ENCODE measurements around the gene ZKSCAN2. TPM values are rescaled to one million over a fixed set of nuclear protein-coding genes. Genes with fewer than 3 reads are reported as not detected.

ZKSCAN2 gene
- total and polyA plus RNA-seq, 2 of the 4 experiments (the other 2 are of a cell fraction), result 1.6 to 3.8 TPM

GRCh38 chr16:25212636-25213035 lies 45.0 kb downstream of the ZKSCAN2 start:
- no peak for ATAC-seq (ENCODE audit: low read depth)

More at GRCh38 chr16:25212636-25213035, 45.0 kb downstream of the ZKSCAN2 start:
- Histone ChIP-seq H2AK9ac (replicated peaks; ENCODE audit: low read depth, low read length, poor library complexity) (no peak overlapping the region), H3K9me3 (ENCODE audit: control insufficient read depth, insufficient read depth, low read length) (no peaks in the 10 kb centered on the region), H4K8ac (ENCODE audit: low read depth in 2 of 2, low read length in 2 of 2) (no peak overlapping the region), H3K27ac (ENCODE audit: insufficient read depth, low read length) (no peak overlapping the region), H4K20me1 (ENCODE audit: insufficient read depth, low read length) (no peaks in the 10 kb centered on the region), H2BK15ac (ENCODE audit: low read depth, low read length) (no peak overlapping the region), H3K9ac (ENCODE audit: low read depth, low read length) (no peak overlapping the region), H2AFZ (replicated peaks; ENCODE audit: low read length, poor library complexity) (no peak overlapping the region), H2BK120ac (ENCODE audit: low read depth, low read length) (no peak overlapping the region), H2AK5ac (ENCODE audit: low read depth, low read length) (peak overlapping the region; percentile 28; the same call in 1 of the 2 replicates), H3K4me1 (ENCODE audit: control insufficient read depth, insufficient read depth, low read length) (no peaks in the 10 kb centered on the region), H4K5ac (ENCODE audit: low read depth, low read length) (no peak overlapping the region), H4K91ac (ENCODE audit: insufficient read depth, low read depth, low read length) (no peak overlapping the region), H3K4ac (ENCODE audit: low read depth, low read length) (no peak overlapping the region), H3K4me2 (ENCODE audit: low read depth, low read length) (no peak overlapping the region), H3K14ac (replicated peaks; ENCODE audit: low read depth, low read length) (no peak overlapping the region), H2BK5ac (ENCODE audit: low read depth, low read length, poor library complexity, severe bottlenecking) (no peak overlapping the region), H3K18ac (ENCODE audit: low read depth, low read length) (no peak overlapping the region), H3K27me3 (ENCODE audit: control insufficient read depth, insufficient read depth, low read length) (peaks cover 20% of the 10 kb centered on the region), H3K79me1 (ENCODE audit: low read depth in 1 of 2, low read length in 2 of 2) (no peaks in the 10 kb centered on the region), H3K9me1 (ENCODE audit: insufficient read depth, low read length) (no peaks in the 10 kb centered on the region), H2BK20ac (ENCODE audit: low read depth, low read length) (no peak overlapping the region), H3K4me3 (ENCODE audit: insufficient read depth, low read depth, low read length) (no peak overlapping the region), H3K23ac (ENCODE audit: low read depth, low read length) (no peak overlapping the region), H3K56ac (ENCODE audit: extremely low read depth, insufficient read depth, low read length) (no peak overlapping the region), H3K36me3 (ENCODE audit: control insufficient read depth, insufficient read depth, low read length) (no peaks in the 10 kb centered on the region)
- no peak for DNase-seq
- WGBS, 2 experiments (ENCODE audit: extremely low coverage in 2 of 2, insufficient read length in 1 of 2), result no CpG with 5 or more reads among the region's 2 CpGs
- ChIA-PET CTCF (interaction anchor here (0.6 kb wide), 1 partner anchor 151 kb away, joined by 3 read pairs; no protein-coding TSS in a partner anchor), POLR2A (ENCODE audit: unreplicated experiment) (no interaction called here)
- in situ Hi-C loops (cut with MboI; ENCODE audit: low sequenced_read_pairs), result no loop called here
- dilution Hi-C loops (cut with HindIII; ENCODE audit: low sequenced_read_pairs, unreplicated experiment), result no loop called here
- TF ChIP-seq RAD21 (IDR thresholded peaks at IDR 0.05; ENCODE audit: low read length) (no peak), RFX5 (IDR thresholded peaks at IDR 0.05; ENCODE audit: low read depth, low read length) (no peak), MAZ (IDR thresholded peaks at IDR 0.05; ENCODE audit: borderline replicate concordance, low read depth, low read length) (no peak), BHLHE40 (IDR thresholded peaks at IDR 0.05; ENCODE audit: low read depth, low read length) (no peak), POLR2A (IDR thresholded peaks at IDR 0.05; ENCODE audit: low read depth, low read length) (no peak)
- TF ChIP-seq, protein P1, sequence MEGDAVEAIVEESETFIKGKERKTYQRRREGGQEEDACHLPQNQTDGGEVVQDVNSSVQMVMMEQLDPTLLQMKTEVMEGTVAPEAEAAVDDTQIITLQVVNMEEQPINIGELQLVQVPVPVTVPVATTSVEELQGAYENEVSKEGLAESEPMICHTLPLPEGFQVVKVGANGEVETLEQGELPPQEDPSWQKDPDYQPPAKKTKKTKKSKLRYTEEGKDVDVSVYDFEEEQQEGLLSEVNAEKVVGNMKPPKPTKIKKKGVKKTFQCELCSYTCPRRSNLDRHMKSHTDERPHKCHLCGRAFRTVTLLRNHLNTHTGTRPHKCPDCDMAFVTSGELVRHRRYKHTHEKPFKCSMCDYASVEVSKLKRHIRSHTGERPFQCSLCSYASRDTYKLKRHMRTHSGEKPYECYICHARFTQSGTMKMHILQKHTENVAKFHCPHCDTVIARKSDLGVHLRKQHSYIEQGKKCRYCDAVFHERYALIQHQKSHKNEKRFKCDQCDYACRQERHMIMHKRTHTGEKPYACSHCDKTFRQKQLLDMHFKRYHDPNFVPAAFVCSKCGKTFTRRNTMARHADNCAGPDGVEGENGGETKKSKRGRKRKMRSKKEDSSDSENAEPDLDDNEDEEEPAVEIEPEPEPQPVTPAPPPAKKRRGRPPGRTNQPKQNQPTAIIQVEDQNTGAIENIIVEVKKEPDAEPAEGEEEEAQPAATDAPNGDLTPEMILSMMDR (conservative IDR thresholded peaks at IDR 0.05; ENCODE audit: low read depth, low read length), result no peak
- no TSS peak for BruUV-seq (replicated peaks)
- intact Hi-C loops (cut with micrococcal nuclease), result no loop called here

Measured in IMR-90 (cell line).